ENCODE data around the gene MCF2L. TPM values are rescaled to one million over a fixed set of nuclear protein-coding genes. Genes with fewer than 3 reads are reported as not detected.

The MCF2L gene
- total RNA-seq, 1 donor from 2014 or later, result 69.7 TPM

- DNase-seq (no peak), ATAC-seq (peak; percentile 4)
- Histone ChIP-seq H3K36me3 (no peaks in the 10 kb centered on the region), H3K27me3 (no peaks in the 10 kb centered on the region), H3K9me3 (no peaks in the 10 kb centered on the region), H3K4me1 (no peaks in the 10 kb centered on the region), H3K27ac (no peak overlapping the region), H3K4me3 (no peak overlapping the region)
- intact Hi-C loops (cut with DNase I), result no loop called here
- TF ChIP-seq CTCF (IDR thresholded peaks at IDR 0.05), result no peak
These were observed 105.9 kb downstream of the MCF2L start for GRCh38 chr13:113074876-113075275.

- H3K4me1 ChIP-seq, result no peaks in the 10 kb centered on the region
- no peaks in the 10 kb centered on the region for H3K27me3 ChIP-seq
- H3K36me3 ChIP-seq, result no peaks in the 10 kb centered on the region
- intact Hi-C loops (cut with DNase I), result no loop called here
- TF ChIP-seq CTCF (IDR thresholded peaks at IDR 0.05), result no peak
- H3K9me3 ChIP-seq, result no peaks in the 10 kb centered on the region
- DNase-seq (no peak), ATAC-seq (no peak)
- no peak overlapping the region for H3K4me3 ChIP-seq
- no peak overlapping the region for H3K27ac ChIP-seq
These were observed 106.7 kb downstream of the MCF2L start for GRCh38 chr13:113075711-113076110.

- H3K27me3 ChIP-seq, result no peaks in the 10 kb centered on the region
- no peak for ATAC-seq
These were observed 107.8 kb downstream of the MCF2L start for GRCh38 chr13:113076681-113077401.

GRCh38 chr13:113077566-113077952 is 108.5 kb downstream of the MCF2L start:
- no peaks in the 10 kb centered on the region for H3K36me3 ChIP-seq
- intact Hi-C loops (cut with DNase I), result no loop called here
- no peak for ATAC-seq
- TF ChIP-seq CTCF (IDR thresholded peaks at IDR 0.05), result no peak
- H3K4me3 ChIP-seq, result no peak overlapping the region
- H3K9me3 ChIP-seq, result no peaks in the 10 kb centered on the region
- DNase-seq, result peak; percentile 62
- H3K27me3 ChIP-seq, result no peaks in the 10 kb centered on the region
- no peak overlapping the region for H3K27ac ChIP-seq
- no peaks in the 10 kb centered on the region for H3K4me1 ChIP-seq

More at GRCh38 chr13:113076681-113077401, 107.8 kb downstream of the MCF2L start:
- no peaks in the 10 kb centered on the region for H3K9me3 ChIP-seq
- TF ChIP-seq CTCF (IDR thresholded peaks at IDR 0.05), result no peak
- peak; percentile 56 for DNase-seq
- no peaks in the 10 kb centered on the region for H3K36me3 ChIP-seq
- no peaks in the 10 kb centered on the region for H3K4me1 ChIP-seq
- no peak overlapping the region for H3K27ac ChIP-seq
- intact Hi-C loops (cut with DNase I), result no loop called here
- no peak overlapping the region for H3K4me3 ChIP-seq

- Histone ChIP-seq H3K27me3 (no peaks in the 10 kb centered on the region), H3K27ac (no peak overlapping the region), H3K4me1 (no peaks in the 10 kb centered on the region), H3K36me3 (no peaks in the 10 kb centered on the region), H3K4me3 (no peak overlapping the region), H3K9me3 (no peaks in the 10 kb centered on the region)
- DNase-seq (peak; percentile 56), ATAC-seq (no peak)
- TF ChIP-seq CTCF (IDR thresholded peaks at IDR 0.05), result no peak
- intact Hi-C loops (cut with DNase I), result no loop called here
These were observed 109.2 kb downstream of the MCF2L start for GRCh38 chr13:113077953-113078901.
